ENCODE data around the gene AP5B1.

AP5B1 gene

DNA sequence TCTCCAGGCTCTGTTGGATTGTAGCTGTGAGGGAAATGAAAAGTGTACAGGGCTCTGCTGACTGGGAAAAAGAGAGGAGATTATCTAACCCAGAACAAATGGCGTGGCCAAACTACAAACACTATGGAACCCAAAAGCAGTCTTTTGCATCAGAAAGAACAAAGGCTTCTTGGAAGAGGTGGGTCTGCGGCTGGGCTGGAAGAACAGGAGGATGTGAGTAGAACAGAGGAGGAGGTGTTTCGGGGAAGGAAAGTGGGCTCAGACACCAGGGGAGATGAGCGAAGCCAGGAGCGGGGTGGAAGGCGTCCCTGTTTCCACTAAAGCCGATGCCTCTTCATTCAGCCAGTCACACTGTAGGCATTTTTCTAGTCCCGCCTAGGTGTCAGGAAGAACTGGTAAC, 18.1 kb upstream of the AP5B1 start:
- ATAC-seq = no peak
- TF ChIP-seq, protein P1, sequence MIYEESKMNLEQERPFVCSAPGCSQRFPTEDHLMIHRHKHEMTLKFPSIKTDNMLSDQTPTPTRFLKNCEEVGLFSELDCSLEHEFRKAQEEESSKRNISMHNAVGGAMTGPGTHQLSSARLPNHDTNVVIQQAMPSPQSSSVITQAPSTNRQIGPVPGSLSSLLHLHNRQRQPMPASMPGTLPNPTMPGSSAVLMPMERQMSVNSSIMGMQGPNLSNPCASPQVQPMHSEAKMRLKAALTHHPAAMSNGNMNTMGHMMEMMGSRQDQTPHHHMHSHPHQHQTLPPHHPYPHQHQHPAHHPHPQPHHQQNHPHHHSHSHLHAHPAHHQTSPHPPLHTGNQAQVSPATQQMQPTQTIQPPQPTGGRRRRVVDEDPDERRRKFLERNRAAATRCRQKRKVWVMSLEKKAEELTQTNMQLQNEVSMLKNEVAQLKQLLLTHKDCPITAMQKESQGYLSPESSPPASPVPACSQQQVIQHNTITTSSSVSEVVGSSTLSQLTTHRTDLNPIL (CRISPR knock-in tag; IDR thresholded peaks at IDR 0.05; ENCODE audit: low read depth) = no peak
- TF ChIP-seq ZNF70 (CRISPR knock-in tag; IDR thresholded peaks at IDR 0.05) = no peak
- TF ChIP-seq GLIS3 (CRISPR knock-in tag; IDR thresholded peaks at IDR 0.05) = no peak
- TF ChIP-seq, protein P2, sequence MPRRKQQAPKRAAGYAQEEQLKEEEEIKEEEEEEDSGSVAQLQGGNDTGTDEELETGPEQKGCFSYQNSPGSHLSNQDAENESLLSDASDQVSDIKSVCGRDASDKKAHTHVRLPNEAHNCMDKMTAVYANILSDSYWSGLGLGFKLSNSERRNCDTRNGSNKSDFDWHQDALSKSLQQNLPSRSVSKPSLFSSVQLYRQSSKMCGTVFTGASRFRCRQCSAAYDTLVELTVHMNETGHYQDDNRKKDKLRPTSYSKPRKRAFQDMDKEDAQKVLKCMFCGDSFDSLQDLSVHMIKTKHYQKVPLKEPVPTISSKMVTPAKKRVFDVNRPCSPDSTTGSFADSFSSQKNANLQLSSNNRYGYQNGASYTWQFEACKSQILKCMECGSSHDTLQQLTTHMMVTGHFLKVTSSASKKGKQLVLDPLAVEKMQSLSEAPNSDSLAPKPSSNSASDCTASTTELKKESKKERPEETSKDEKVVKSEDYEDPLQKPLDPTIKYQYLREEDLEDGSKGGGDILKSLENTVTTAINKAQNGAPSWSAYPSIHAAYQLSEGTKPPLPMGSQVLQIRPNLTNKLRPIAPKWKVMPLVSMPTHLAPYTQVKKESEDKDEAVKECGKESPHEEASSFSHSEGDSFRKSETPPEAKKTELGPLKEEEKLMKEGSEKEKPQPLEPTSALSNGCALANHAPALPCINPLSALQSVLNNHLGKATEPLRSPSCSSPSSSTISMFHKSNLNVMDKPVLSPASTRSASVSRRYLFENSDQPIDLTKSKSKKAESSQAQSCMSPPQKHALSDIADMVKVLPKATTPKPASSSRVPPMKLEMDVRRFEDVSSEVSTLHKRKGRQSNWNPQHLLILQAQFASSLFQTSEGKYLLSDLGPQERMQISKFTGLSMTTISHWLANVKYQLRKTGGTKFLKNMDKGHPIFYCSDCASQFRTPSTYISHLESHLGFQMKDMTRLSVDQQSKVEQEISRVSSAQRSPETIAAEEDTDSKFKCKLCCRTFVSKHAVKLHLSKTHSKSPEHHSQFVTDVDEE (CRISPR knock-in tag; IDR thresholded peaks at IDR 0.05) = no peak
- TF ChIP-seq RARB (CRISPR knock-in tag; IDR thresholded peaks at IDR 0.05) = no peak
- TF ChIP-seq ZC3H10 (CRISPR knock-in tag; IDR thresholded peaks at IDR 0.05) = no peak
- no peak for TF ChIP-seq CSDC2 (CRISPR knock-in tag; IDR thresholded peaks at IDR 0.05)
- TF ChIP-seq ESRRG (CRISPR knock-in tag; IDR thresholded peaks at IDR 0.05) = no peak
- no peak for TF ChIP-seq PPARA (CRISPR knock-in tag; IDR thresholded peaks at IDR 0.05; ENCODE audit: borderline replicate concordance)
- no peak for TF ChIP-seq ZFP3 (CRISPR knock-in tag; IDR thresholded peaks at IDR 0.05)
- TF ChIP-seq SNAI2 (CRISPR knock-in tag; IDR thresholded peaks at IDR 0.05) = no peak
- no peak for TF ChIP-seq BACH2 (CRISPR knock-in tag; IDR thresholded peaks at IDR 0.05; ENCODE audit: borderline replicate concordance)
- TF ChIP-seq, protein P3, sequence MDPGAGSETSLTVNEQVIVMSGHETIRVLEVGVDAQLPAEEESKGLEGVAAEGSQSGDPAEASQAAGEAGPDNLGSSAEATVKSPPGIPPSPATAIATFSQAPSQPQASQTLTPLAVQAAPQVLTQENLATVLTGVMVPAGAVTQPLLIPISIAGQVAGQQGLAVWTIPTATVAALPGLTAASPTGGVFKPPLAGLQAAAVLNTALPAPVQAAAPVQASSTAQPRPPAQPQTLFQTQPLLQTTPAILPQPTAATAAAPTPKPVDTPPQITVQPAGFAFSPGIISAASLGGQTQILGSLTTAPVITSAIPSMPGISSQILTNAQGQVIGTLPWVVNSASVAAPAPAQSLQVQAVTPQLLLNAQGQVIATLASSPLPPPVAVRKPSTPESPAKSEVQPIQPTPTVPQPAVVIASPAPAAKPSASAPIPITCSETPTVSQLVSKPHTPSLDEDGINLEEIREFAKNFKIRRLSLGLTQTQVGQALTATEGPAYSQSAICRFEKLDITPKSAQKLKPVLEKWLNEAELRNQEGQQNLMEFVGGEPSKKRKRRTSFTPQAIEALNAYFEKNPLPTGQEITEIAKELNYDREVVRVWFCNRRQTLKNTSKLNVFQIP (CRISPR knock-in tag; IDR thresholded peaks at IDR 0.05; ENCODE audit: borderline replicate concordance, low read depth) = no peak
- no peak for TF ChIP-seq ISL1 (CRISPR knock-in tag; IDR thresholded peaks at IDR 0.05)
- no peak for TF ChIP-seq ZFP30 (CRISPR knock-in tag; IDR thresholded peaks at IDR 0.05)
- TF ChIP-seq, protein P4, sequence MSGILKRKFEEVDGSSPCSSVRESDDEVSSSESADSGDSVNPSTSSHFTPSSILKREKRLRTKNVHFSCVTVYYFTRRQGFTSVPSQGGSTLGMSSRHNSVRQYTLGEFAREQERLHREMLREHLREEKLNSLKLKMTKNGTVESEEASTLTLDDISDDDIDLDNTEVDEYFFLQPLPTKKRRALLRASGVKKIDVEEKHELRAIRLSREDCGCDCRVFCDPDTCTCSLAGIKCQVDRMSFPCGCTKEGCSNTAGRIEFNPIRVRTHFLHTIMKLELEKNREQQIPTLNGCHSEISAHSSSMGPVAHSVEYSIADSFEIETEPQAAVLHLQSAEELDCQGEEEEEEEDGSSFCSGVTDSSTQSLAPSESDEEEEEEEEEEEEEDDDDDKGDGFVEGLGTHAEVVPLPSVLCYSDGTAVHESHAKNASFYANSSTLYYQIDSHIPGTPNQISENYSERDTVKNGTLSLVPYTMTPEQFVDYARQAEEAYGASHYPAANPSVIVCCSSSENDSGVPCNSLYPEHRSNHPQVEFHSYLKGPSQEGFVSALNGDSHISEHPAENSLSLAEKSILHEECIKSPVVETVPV (CRISPR knock-in tag; IDR thresholded peaks at IDR 0.05) = no peak
- no peak for TF ChIP-seq ARNTL (CRISPR knock-in tag; IDR thresholded peaks at IDR 0.05; ENCODE audit: borderline replicate concordance, low read depth)

DNA sequence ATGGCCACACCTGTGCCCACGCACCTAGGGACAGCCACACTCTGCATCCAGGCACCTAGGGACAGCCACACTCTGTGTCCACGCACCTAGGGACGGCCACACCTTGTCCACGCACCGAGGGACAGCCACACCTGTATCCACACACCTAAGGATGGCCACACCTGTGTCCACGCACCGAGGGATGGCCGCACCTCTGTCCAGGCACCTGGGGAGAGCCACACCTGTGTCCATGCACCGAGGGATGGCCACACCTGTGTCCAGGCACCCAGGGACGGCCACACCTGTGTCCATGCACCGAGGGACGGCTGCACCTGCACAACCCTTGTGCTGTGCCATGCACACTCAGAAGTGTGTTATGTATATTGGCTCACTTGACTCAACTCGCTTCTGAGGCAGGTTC, 16.9 kb upstream of the AP5B1 start:
- TF ChIP-seq, protein P3 (CRISPR knock-in tag; IDR thresholded peaks at IDR 0.05; ENCODE audit: borderline replicate concordance, low read depth) = no peak
- TF ChIP-seq SNAI2 (CRISPR knock-in tag; IDR thresholded peaks at IDR 0.05) = no peak
- no peak for TF ChIP-seq ZC3H10 (CRISPR knock-in tag; IDR thresholded peaks at IDR 0.05)
- no peak for TF ChIP-seq RARB (CRISPR knock-in tag; IDR thresholded peaks at IDR 0.05)
- TF ChIP-seq, protein P5, sequence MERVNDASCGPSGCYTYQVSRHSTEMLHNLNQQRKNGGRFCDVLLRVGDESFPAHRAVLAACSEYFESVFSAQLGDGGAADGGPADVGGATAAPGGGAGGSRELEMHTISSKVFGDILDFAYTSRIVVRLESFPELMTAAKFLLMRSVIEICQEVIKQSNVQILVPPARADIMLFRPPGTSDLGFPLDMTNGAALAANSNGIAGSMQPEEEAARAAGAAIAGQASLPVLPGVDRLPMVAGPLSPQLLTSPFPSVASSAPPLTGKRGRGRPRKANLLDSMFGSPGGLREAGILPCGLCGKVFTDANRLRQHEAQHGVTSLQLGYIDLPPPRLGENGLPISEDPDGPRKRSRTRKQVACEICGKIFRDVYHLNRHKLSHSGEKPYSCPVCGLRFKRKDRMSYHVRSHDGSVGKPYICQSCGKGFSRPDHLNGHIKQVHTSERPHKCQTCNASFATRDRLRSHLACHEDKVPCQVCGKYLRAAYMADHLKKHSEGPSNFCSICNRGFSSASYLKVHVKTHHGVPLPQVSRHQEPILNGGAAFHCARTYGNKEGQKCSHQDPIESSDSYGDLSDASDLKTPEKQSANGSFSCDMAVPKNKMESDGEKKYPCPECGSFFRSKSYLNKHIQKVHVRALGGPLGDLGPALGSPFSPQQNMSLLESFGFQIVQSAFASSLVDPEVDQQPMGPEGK (CRISPR knock-in tag; IDR thresholded peaks at IDR 0.05; ENCODE audit: borderline replicate concordance) = no peak
- no peak for TF ChIP-seq GLIS3 (CRISPR knock-in tag; IDR thresholded peaks at IDR 0.05)
- no peak for TF ChIP-seq ZNF70 (CRISPR knock-in tag; IDR thresholded peaks at IDR 0.05)
- TF ChIP-seq ISL1 (CRISPR knock-in tag; IDR thresholded peaks at IDR 0.05) = no peak
- TF ChIP-seq, protein P1 (CRISPR knock-in tag; IDR thresholded peaks at IDR 0.05; ENCODE audit: low read depth) = no peak
- no peak for TF ChIP-seq CSDC2 (CRISPR knock-in tag; IDR thresholded peaks at IDR 0.05)
- TF ChIP-seq PPARA (CRISPR knock-in tag; IDR thresholded peaks at IDR 0.05; ENCODE audit: borderline replicate concordance) = no peak
- TF ChIP-seq OSR1 (CRISPR knock-in tag; IDR thresholded peaks at IDR 0.05) = no peak
- TF ChIP-seq BACH2 (CRISPR knock-in tag; IDR thresholded peaks at IDR 0.05; ENCODE audit: borderline replicate concordance) = no peak
- TF ChIP-seq ARNTL (CRISPR knock-in tag; IDR thresholded peaks at IDR 0.05; ENCODE audit: borderline replicate concordance, low read depth) = no peak
- TF ChIP-seq, protein P4 (CRISPR knock-in tag; IDR thresholded peaks at IDR 0.05) = no peak
- TF ChIP-seq ZFP3 (CRISPR knock-in tag; IDR thresholded peaks at IDR 0.05) = no peak

More for the DNA sequence above, 16.9 kb upstream of the AP5B1 start:
- ATAC-seq = no peak
